ENCODE results near the gene PRDM2.

GRCh38 chr1:13751458-13751871, 51.5 kb downstream of the PRDM2 start:
- TF ChIP-seq CTCF (conservative IDR thresholded peaks at IDR 0.05) (no peak), ZFX (IDR thresholded peaks at IDR 0.05) (no peak)

Data from C4-2B (cell line).